IMR-90 (cell line): ENCODE data around the gene YPEL4. TPM values are rescaled to one million over a fixed set of nuclear protein-coding genes. Genes with fewer than 3 reads are reported as not detected.

Experiments
- ATAC-seq: fragments of 200-7000 bp; cut with Tn5 transposase; 2 replicates; pipeline ENCODE4 v1.9.1; 2020; ENCODE audit warnings: low read depth, mild to moderate bottlenecking, moderate library complexity
- BruUV-seq: library from RNA; stranded (reverse); fragments of 400-500 nt; replicated peaks from 2 replicates; lab custom pipeline; 2021; lab: Mats Ljungman, UMichigan
- CTCF ChIA-PET: fragments of 300-600 bp; formaldehyde crosslinking; extraction: SDS; loops from one replicate; lab custom pipeline; 2021; ENCODE audit warnings: antibody characterized with exemption; lab: Yijun Ruan, JAX
- POLR2A ChIA-PET: fragments of 300-600 bp; sonication (Branson Sonifier 250); formaldehyde crosslinking; loops from one replicate; lab custom pipeline; 2022; ENCODE audit warnings: antibody characterized with exemption; ENCODE audit not compliant: unreplicated experiment; lab: Charles Lee
- DNase-seq: peaks from one replicate; pipeline ENCODE4 v3.0.0; 2013
- H2AFZ ChIP-seq: replicated peaks from 2 replicates; pipeline ENCODE3; 2013; ENCODE audit warnings: low read length, mild to moderate bottlenecking; ENCODE audit not compliant: poor library complexity
- H2AK5ac ChIP-seq: 2 replicates; pipeline ENCODE4 v1.6.1; 2013; ENCODE audit warnings: low read depth, low read length, inconsistent platforms
- H2AK9ac ChIP-seq: replicated peaks from 2 replicates; pipeline ENCODE3; 2013; ENCODE audit warnings: mild to moderate bottlenecking, low read depth, low read length, moderate library complexity; ENCODE audit not compliant: poor library complexity
- H2BK120ac ChIP-seq: 2 replicates; pipeline ENCODE4 v1.6.1; 2013; ENCODE audit warnings: low read depth, low read length, inconsistent platforms
- H2BK15ac ChIP-seq: 3 replicates; pipeline ENCODE4 v1.6.1; 2013; ENCODE audit warnings: low read depth, low read length, inconsistent platforms
- H2BK20ac ChIP-seq: 2 replicates; pipeline ENCODE4 v1.6.1; 2013; ENCODE audit warnings: low read depth, mild to moderate bottlenecking, inconsistent platforms, low read length, moderate library complexity
- H2BK5ac ChIP-seq: 2 replicates; pipeline ENCODE4 v1.6.1; 2013; ENCODE audit warnings: mild to moderate bottlenecking, low read depth, low read length, inconsistent platforms; ENCODE audit not compliant: poor library complexity, severe bottlenecking
- H3K14ac ChIP-seq: replicated peaks from 2 replicates; pipeline ENCODE4 v1.6.1; 2013; ENCODE audit warnings: low read depth, low read length, inconsistent platforms
- H3K18ac ChIP-seq: 2 replicates; pipeline ENCODE4 v1.6.1; 2013; ENCODE audit warnings: low read depth, low read length, control low read depth
- H3K23ac ChIP-seq: 2 replicates; pipeline ENCODE4 v1.6.1; 2013; ENCODE audit warnings: low read depth, low read length, inconsistent platforms
- H3K27ac ChIP-seq: 2 replicates; pipeline ENCODE4 v1.5.1; 2013; ENCODE audit warnings: mild to moderate bottlenecking, control low read depth, low read length; ENCODE audit not compliant: insufficient read depth
- H3K27me3 ChIP-seq: 2 replicates; pipeline ENCODE4 v1.6.1; 2013; ENCODE audit warnings: low read length; ENCODE audit not compliant: control insufficient read depth, insufficient read depth
- H3K36me3 ChIP-seq: 2 replicates; pipeline ENCODE4 v1.6.1; 2013; ENCODE audit warnings: low read length, mixed read lengths; ENCODE audit not compliant: control insufficient read depth, insufficient read depth
- H3K4ac ChIP-seq: 2 replicates; pipeline ENCODE4 v1.6.1; 2013; ENCODE audit warnings: low read depth, low read length, inconsistent platforms
- H3K4me1 ChIP-seq: 2 replicates; pipeline ENCODE4 v1.6.1; 2013; ENCODE audit warnings: low read length, mixed read lengths; ENCODE audit not compliant: control insufficient read depth, insufficient read depth
- H3K4me2 ChIP-seq: 2 replicates; pipeline ENCODE4 v1.6.1; 2013; ENCODE audit warnings: low read depth, mild to moderate bottlenecking, control low read depth, low read length, moderate library complexity
- H3K4me3 ChIP-seq: 2 replicates; pipeline ENCODE4 v1.5.1; 2013; ENCODE audit warnings: low read depth, mild to moderate bottlenecking, control low read depth, low read length, moderate library complexity; ENCODE audit not compliant: insufficient read depth
- H3K56ac ChIP-seq: 2 replicates; pipeline ENCODE4 v1.6.1; 2013; ENCODE audit warnings: low read length, inconsistent platforms; ENCODE audit not compliant: insufficient read depth; ENCODE audit errors: extremely low read depth
- H3K79me1 ChIP-seq, 2 experiments: 2 replicates each; pipeline ENCODE4 v1.6.1; 2013; ENCODE audit warnings: low read length in 2 of 2, inconsistent platforms in 1 of 2, low read depth in 1 of 2
- H3K9ac ChIP-seq: 2 replicates; pipeline ENCODE4 v1.6.1; 2013; ENCODE audit warnings: low read depth, low read length, control low read depth
- H3K9me1 ChIP-seq: 2 replicates; pipeline ENCODE4 v1.6.1; 2013; ENCODE audit warnings: low read length, inconsistent platforms; ENCODE audit not compliant: insufficient read depth
- H3K9me3 ChIP-seq: 2 replicates; pipeline ENCODE4 v1.6.1; 2013; ENCODE audit warnings: low read length; ENCODE audit not compliant: control insufficient read depth, insufficient read depth
- H4K20me1 ChIP-seq: 2 replicates; pipeline ENCODE4 v1.6.1; 2013; ENCODE audit warnings: low read length, inconsistent platforms; ENCODE audit not compliant: insufficient read depth
- H4K5ac ChIP-seq: 2 replicates; pipeline ENCODE4 v1.6.1; 2013; ENCODE audit warnings: mild to moderate bottlenecking, low read depth, low read length, control low read depth
- H4K8ac ChIP-seq, 2 experiments: 2 replicates each; pipeline ENCODE4 v1.6.1; 2013; ENCODE audit warnings: low read depth in 2 of 2, low read length in 2 of 2, control low read depth in 1 of 2, inconsistent platforms in 1 of 2
- H4K91ac ChIP-seq: 2 replicates; pipeline ENCODE4 v1.6.1; 2013; ENCODE audit warnings: low read depth, low read length, inconsistent platforms; ENCODE audit not compliant: insufficient read depth
- CEBPB ChIP-seq: IDR thresholded peaks from 2 replicates; pipeline ENCODE4 v1.6.1; 2012; ENCODE audit warnings: low read depth, low read length, improper control_type of control experiment
- POLR2A ChIP-seq: IDR thresholded peaks from 2 replicates; pipeline ENCODE4 v1.6.1; 2012; ENCODE audit warnings: mild to moderate bottlenecking, low read depth, low read length
- RCOR1 ChIP-seq: IDR thresholded peaks from 2 replicates; pipeline ENCODE4 v1.6.1; 2012; ENCODE audit warnings: mild to moderate bottlenecking, low read length, improper control_type of control experiment; ENCODE audit not compliant: insufficient replicate concordance
- WGBS, 2 experiments: methylation state at CpG; one replicate each; pipeline versions ENCODE4 v1.1.5 to v1.1.7; 2013; ENCODE audit warnings: missing lambda C conversion rate in 2 of 2; ENCODE audit not compliant: insufficient read length in 1 of 2; ENCODE audit errors: extremely low coverage in 2 of 2; 5-methylcytosine and 5-hydroxymethylcytosine counted together
- dilution Hi-C: fragments of 300-500 bp; cut with HindIII; formaldehyde crosslinking; loops from one replicate; pipeline ENCODE4 v1.14.3; 2018; ENCODE audit warnings: low sequenced_read_pairs; ENCODE audit not compliant: unreplicated experiment
- in situ Hi-C: fragments of 300-500 bp; cut with MboI; formaldehyde crosslinking; loops from 3 replicates; pipeline ENCODE4 v1.14.3; 2019; ENCODE audit warnings: low sequenced_read_pairs, inconsistent platforms, mixed read lengths
- intact Hi-C: fragments of 100-400 bp; cut with micrococcal nuclease; formaldehyde crosslinking; loops from 2 replicates; pipeline ENCODE4 v1.10.0; 2022
- polyA plus RNA-seq, 3 experiments: library from polyadenylated mRNA; depleted of rRNA; stranded (reverse); fragments of >200 nt; gene quantifications; 2 replicates each; pipeline ENCODE4 v1.2.3, GENCODE V29; 2012; ENCODE audit warnings: low replicate concordance in 1 of 3
- total RNA-seq: library from RNA; depleted of rRNA; stranded (reverse); fragments of >200 nt; gene quantifications from 2 replicates; pipeline ENCODE4 v1.2.3, GENCODE V29; 2012

The YPEL4 gene
- total and polyA plus RNA-seq, 2 of the 4 experiments (the other 2 are of a cell fraction) = 0.18 to 0.79 TPM

GRCh38 chr11:57647960-57648800, 1.5 kb downstream of the YPEL4 start:
- no peak for DNase-seq
- H2BK120ac ChIP-seq = no peak overlapping the region
- in situ Hi-C loops = loop anchor here (10.0 kb wide), 2 partner anchors 153 to 193 kb away; no protein-coding TSS in a partner anchor
- no TSS peak for BruUV-seq
- peaks cover 54% of the 10 kb centered on the region for H4K20me1 ChIP-seq
- no peak overlapping the region; a peak in 1 of 4 replicates for H4K8ac ChIP-seq
- dilution Hi-C loops = no loop called here
- POLR2A ChIA-PET = interaction anchor here (0.6 kb wide), 1 partner anchor 1573 kb away, joined by 3 read pairs; no protein-coding TSS in a partner anchor
- H2BK5ac ChIP-seq = no peak overlapping the region
- H2BK15ac ChIP-seq = no peak overlapping the region
- H3K4me2 ChIP-seq = peak overlapping the region; percentile 98
- no peak for TF ChIP-seq RCOR1
- peak; percentile 27; the same call in 1 of the 2 replicates for TF ChIP-seq CEBPB
- no peak for TF ChIP-seq POLR2A
- no peak overlapping the region for H4K5ac ChIP-seq
- H3K4ac ChIP-seq = no peak overlapping the region
- H3K9ac ChIP-seq = peak overlapping the region; percentile 79
- no peak overlapping the region for H4K91ac ChIP-seq
- H2BK20ac ChIP-seq = no peak overlapping the region
- H2AK5ac ChIP-seq = no peak overlapping the region; the same call in 1 of the 2 replicates
- 0% methylated on average over 2 of the region's 13 CpGs; no CpG with 5 or more reads in 1 of the 2 experiments for WGBS, 2 experiments
- peak overlapping the region; percentile 21; the same call in 1 of the 2 replicates for H3K23ac ChIP-seq
- no peak overlapping the region for H3K27ac ChIP-seq
- H3K14ac ChIP-seq = no peak overlapping the region
- CTCF ChIA-PET = interaction anchor here (1.3 to 1.6 kb wide), 2 partner anchors 80 kb away, joined by 4 to 6 read pairs; partner anchors contain the start of gene UBE2L6
- H3K18ac ChIP-seq = no peak overlapping the region
- H3K56ac ChIP-seq = no peak overlapping the region
- ATAC-seq = peak; percentile 12
- H3K27me3 ChIP-seq = no peaks in the 10 kb centered on the region
- peak overlapping the region; percentile 67 for H3K4me3 ChIP-seq
- H3K36me3 ChIP-seq = peaks cover 4% of the 10 kb centered on the region; the same call in 1 of the 2 replicates
- peak overlapping the region; percentile 4 for H2AFZ ChIP-seq
- peak overlapping the region; percentile 53 for H2AK9ac ChIP-seq
- H3K9me3 ChIP-seq = no peaks in the 10 kb centered on the region
- H3K4me1 ChIP-seq = peaks cover 24% of the 10 kb centered on the region
- intact Hi-C loops = loop anchor here (5.0 kb wide), 1 partner anchor 874 kb away; no protein-coding TSS in a partner anchor
- H3K9me1 ChIP-seq = 0 out of 2 replicates have a peak, but pooled peaks cover 8% of the 10 kb centered on the region
- H3K79me1 ChIP-seq = peaks cover 5 to 38% of the 10 kb centered on the region in 2 experiments; a peak in 2 of 4 replicates
